Naive thymus-derived CD8-positive, alpha-beta T cell (primary cell): ENCODE results near the gene COG4. TPM values are rescaled to one million over a fixed set of nuclear protein-coding genes. Genes with fewer than 3 reads are reported as not detected.
"Not testable (repeated sequence)": the region's sequence is repeated elsewhere in the genome, so short reads cannot be mapped to it uniquely, and the experiment has no call there.

Source experiments
- ATAC-seq, 2 donors: fragments of 150-1000 bp; cut with Tn5 transposase in 1 of 2; sonication (Bioruptor Pico), chemical (Tn5 transposase) in 1 of 2; 1 replicate in 1 of 2; 2 replicates in 1 of 2; pipeline ENCODE4 v1.10.0; 2021; ENCODE audit warnings: mild to moderate bottlenecking in 2 of 2, moderate library complexity in 2 of 2
- POLR2A ChIA-PET: fragments of 350-600 bp; sonication (Branson Sonifier 250); formaldehyde crosslinking; loops from one replicate; lab custom pipeline; 2021; ENCODE audit warnings: antibody characterized with exemption; lab: Charles Lee
- DNase-seq, 10 donors: peaks; one replicate each; pipeline versions ENCODE4 v3.0.0 to v3.0.0-alpha.2; 2020 to 2022
- H3K27ac Mint-ChIP-seq, 10 donors: one replicate each; pipeline ENCODE4 v1.8.0; 2020 to 2022; ENCODE audit warnings: mild to moderate bottlenecking in 10 of 10, mixed read lengths in 10 of 10, moderate library complexity in 4 of 10, inconsistent platforms in 1 of 10
- H3K27me3 Mint-ChIP-seq, 5 donors: one replicate each; pipeline ENCODE4 v1.8.0; 2021 to 2022; ENCODE audit warnings: mixed read lengths in 5 of 5
- H3K36me3 Mint-ChIP-seq, 3 donors: one replicate each; pipeline ENCODE4 v1.8.0; 2020 to 2022; ENCODE audit warnings: mixed read lengths in 3 of 3, mild to moderate bottlenecking in 2 of 3, inconsistent platforms in 1 of 3
- H3K4me1 Mint-ChIP-seq, 4 donors: one replicate each; pipeline ENCODE4 v1.8.0; 2021 to 2022; ENCODE audit warnings: mixed read lengths in 4 of 4
- H3K4me3 Mint-ChIP-seq, 10 donors: one replicate each; pipeline ENCODE4 v1.8.0; 2020 to 2022; ENCODE audit warnings: mild to moderate bottlenecking in 10 of 10, mixed read lengths in 10 of 10, moderate library complexity in 6 of 10, inconsistent platforms in 1 of 10
- H3K9me3 Mint-ChIP-seq, 9 donors: one replicate each; pipeline ENCODE4 v1.8.0; 2020 to 2022; ENCODE audit warnings: mixed read lengths in 9 of 9, mild to moderate bottlenecking in 3 of 9, inconsistent platforms in 1 of 9, moderate library complexity in 1 of 9
- polyA plus RNA-seq, 3 donors: library from polyadenylated mRNA; unstranded; fragments of 300-500 nt; fragmentation: Illumina TruSeq; gene quantifications; one replicate each; pipeline ENCODE4 v1.2.3, GENCODE V29; 2021
- total RNA-seq, 8 experiments: library from RNA in 2 of 8; stranded (reverse) in 2 of 8; gene quantifications; one replicate each; pipeline ENCODE4 v1.2.3 and lab custom pipeline; 2021 to 2026

COG4 gene
- total and polyA plus RNA-seq, 5 experiments from 2014 or later: 52.4 to 58.6 (median 57.4) TPM

GRCh38 chr16:70524399-70524825, 1.1 kb upstream of the COG4 start:
- H3K27ac Mint-ChIP-seq: peak overlapping the region; percentile 96 to 100 (median 99)
- not testable (repeated sequence) for H3K27me3 Mint-ChIP-seq, H3K9me3 Mint-ChIP-seq
- DNase-seq: peak in 6 of 10 donors; percentile 10 to 44 (median 27)
- H3K36me3 Mint-ChIP-seq: peaks cover 10 to 41% (median 12%) of the 10 kb centered on the region in 3 donors
- peak; percentile 16 to 37 for ATAC-seq
- peaks cover 21 to 80% (median 67%) of the 10 kb centered on the region in 4 donors for H3K4me1 Mint-ChIP-seq
- POLR2A ChIA-PET: interaction anchor here (0.6 to 3.3 kb wide), 5 partner anchors 118 to 273 kb away, joined by 3 to 38 read pairs (median 4); partner anchors contain the start of genes DDX19A and EXOSC6
- peak overlapping the region; percentile 94 to 100 (median 98) for H3K4me3 Mint-ChIP-seq

- Mint-ChIP-seq H3K9me3 (no peaks in the 10 kb centered on the region), H3K4me3 (peak within 1 kb of the TSS; percentile 94 to 100 (median 98)), H3K4me1 (peaks cover 19 to 75% (median 62%) of the 10 kb centered on the region in 4 donors), H3K27me3 (no peaks in the 10 kb centered on the region), H3K36me3 (peaks cover 7 to 36% (median 7%) of the 10 kb centered on the region in 3 donors), H3K27ac (peak within 1 kb of the TSS; percentile 96 to 100 (median 99))
- POLR2A ChIA-PET: interaction anchor here (0.6 to 3.3 kb wide), 9 partner anchors 15 to 235 kb away, joined by 3 to 38 read pairs (median 5); partner anchors contain the start of genes AARS1 and DDX19A
- peak in 8 of 10 donors; percentile 57 to 95 (median 84) for DNase-seq
- ATAC-seq: peak; percentile 73 to 75
Observed at GRCh38 chr16:70523743-70524398, 517 bp upstream of the COG4 start, which contains the start of gene SF3B3. Gene SF3B3 (plus strand): TSS chr16:70523816. CDS start chr16:70526657, 2,841 bp downstream.

- peak overlapping the region; percentile 94 to 100 (median 98) for H3K4me3 Mint-ChIP-seq
- POLR2A ChIA-PET: interaction anchor here (1.0 to 3.3 kb wide), 6 partner anchors 14 to 234 kb away, joined by 3 to 38 read pairs (median 6); partner anchors contain the start of genes AARS1 and DDX19A
- peaks cover 7 to 29% (median 10%) of the 10 kb centered on the region in 3 donors for H3K36me3 Mint-ChIP-seq
- H3K4me1 Mint-ChIP-seq: peaks cover 19 to 64% (median 53%) of the 10 kb centered on the region in 4 donors
- peak in 1 of 10 donors; percentile 36 for DNase-seq
- peak overlapping the region; percentile 96 to 100 (median 99) for H3K27ac Mint-ChIP-seq
- H3K9me3 Mint-ChIP-seq: no peaks in the 10 kb centered on the region
- H3K27me3 Mint-ChIP-seq: no peaks in the 10 kb centered on the region
- no peak for ATAC-seq
Observed at GRCh38 chr16:70522216-70523075, 908 bp downstream of the COG4 start.

- H3K27ac Mint-ChIP-seq: peak overlapping the region in 6 of 10 donors; percentile 33 to 94 (median 70)
- peak overlapping the region in 7 of 10 donors; percentile 15 to 97 (median 70) for H3K4me3 Mint-ChIP-seq
- H3K36me3 Mint-ChIP-seq: peaks cover 6 to 31% (median 7%) of the 10 kb centered on the region in 3 donors
- no peaks in the 10 kb centered on the region for H3K27me3 Mint-ChIP-seq
- no peak for ATAC-seq
- POLR2A ChIA-PET: interaction anchor here (0.6 kb wide), 1 partner anchor 174 kb away, joined by 3 read pairs; the partner anchor contains the start of gene DDX19A
- DNase-seq: peak in 1 of 10 donors; percentile 10
- peaks cover 11 to 49% (median 39%) of the 10 kb centered on the region in 4 donors for H3K4me1 Mint-ChIP-seq
- H3K9me3 Mint-ChIP-seq: no peaks in the 10 kb centered on the region
Observed at GRCh38 chr16:70520612-70521297, 2.6 kb downstream of the COG4 start.

- H3K4me3 Mint-ChIP-seq: no peak overlapping the region
- H3K4me1 Mint-ChIP-seq: peaks cover 6 to 10% (median 9%) of the 10 kb centered on the region in 4 donors
- no peak overlapping the region for H3K27ac Mint-ChIP-seq
- H3K36me3 Mint-ChIP-seq: peaks cover 0 to 83% (median 14%) of the 10 kb centered on the region in 3 donors
- POLR2A ChIA-PET: no interaction called here
- DNase-seq (no peak), ATAC-seq (no peak)
- no peaks in the 10 kb centered on the region for H3K27me3 Mint-ChIP-seq
- H3K9me3 Mint-ChIP-seq: no peaks in the 10 kb centered on the region
Observed at GRCh38 chr16:70512456-70512855, 10.9 kb downstream of the COG4 start.

GRCh38 chr16:70511833-70512232, 11.5 kb downstream of the COG4 start:
- POLR2A ChIA-PET: interaction anchor here (0.7 kb wide), 1 partner anchor 104 kb away, joined by 3 read pairs; no protein-coding TSS in a partner anchor
- no peaks in the 10 kb centered on the region for H3K27me3 Mint-ChIP-seq
- no peak overlapping the region for H3K4me3 Mint-ChIP-seq
- H3K36me3 Mint-ChIP-seq: peaks cover 0 to 84% (median 14%) of the 10 kb centered on the region in 3 donors
- ATAC-seq (no peak), DNase-seq (no peak)
- peaks cover 6 to 10% (median 9%) of the 10 kb centered on the region in 4 donors for H3K4me1 Mint-ChIP-seq
- no peaks in the 10 kb centered on the region for H3K9me3 Mint-ChIP-seq
- no peak overlapping the region for H3K27ac Mint-ChIP-seq

GRCh38 chr16:70510216-70510615, 13.1 kb downstream of the COG4 start:
- Mint-ChIP-seq H3K4me3 (no peak overlapping the region), H3K27ac (peak overlapping the region in 2 of 10 donors; percentile 62 to 63), H3K4me1 (peaks cover 6 to 10% (median 9%) of the 10 kb centered on the region in 4 donors), H3K27me3 (no peaks in the 10 kb centered on the region), H3K36me3 (peaks cover 0 to 79% (median 9%) of the 10 kb centered on the region in 3 donors), H3K9me3 (no peaks in the 10 kb centered on the region)
- POLR2A ChIA-PET: interaction anchor here (0.5 kb wide), 1 partner anchor 113 kb away, joined by 3 read pairs; no protein-coding TSS in a partner anchor
- no peak for ATAC-seq
- no peak for DNase-seq

GRCh38 chr16:70508752-70509151, 14.6 kb downstream of the COG4 start:
- H3K9me3 Mint-ChIP-seq: no peaks in the 10 kb centered on the region
- peak in 2 of 10 donors; percentile 16 to 18 for DNase-seq
- H3K27me3 Mint-ChIP-seq: no peaks in the 10 kb centered on the region
- peak in 1 of 2 donors; percentile 44 for ATAC-seq
- H3K27ac Mint-ChIP-seq: peak overlapping the region in 8 of 10 donors; percentile 33 to 84 (median 66)
- H3K4me3 Mint-ChIP-seq: no peak overlapping the region
- POLR2A ChIA-PET: interaction anchor here (1.0 kb wide), 1 partner anchor 15 kb away, joined by 5 read pairs; the partner anchor contains the start of genes COG4 and SF3B3
- H3K36me3 Mint-ChIP-seq: peaks cover 0 to 70% (median 11%) of the 10 kb centered on the region in 3 donors
- H3K4me1 Mint-ChIP-seq: peaks cover 6 to 10% (median 9%) of the 10 kb centered on the region in 4 donors

- no peak for DNase-seq
- Mint-ChIP-seq H3K27ac (peak overlapping the region in 1 of 10 donors; percentile 44), H3K27me3 (no peaks in the 10 kb centered on the region), H3K4me3 (no peak overlapping the region), H3K9me3 (no peaks in the 10 kb centered on the region), H3K36me3 (peaks cover 11 to 82% (median 26%) of the 10 kb centered on the region in 3 donors), H3K4me1 (peaks cover 0 to 4% (median 0%) of the 10 kb centered on the region in 4 donors)
- POLR2A ChIA-PET: no interaction called here
- no peak for ATAC-seq
Observed at GRCh38 chr16:70496513-70496912, 26.8 kb downstream of the COG4 start.

- ATAC-seq: no peak
- Mint-ChIP-seq H3K27ac (peak overlapping the region in 2 of 10 donors; percentile 22 to 24), H3K9me3 (no peaks in the 10 kb centered on the region), H3K27me3 (no peaks in the 10 kb centered on the region), H3K4me1 (peaks cover 0 to 4% (median 0%) of the 10 kb centered on the region in 4 donors), H3K4me3 (no peak overlapping the region), H3K36me3 (peaks cover 11 to 81% (median 22%) of the 10 kb centered on the region in 3 donors)
- POLR2A ChIA-PET: no interaction called here
- DNase-seq: no peak
Observed at GRCh38 chr16:70495425-70496182, 27.8 kb downstream of the COG4 start.

GRCh38 chr16:70494777-70495176, 28.6 kb downstream of the COG4 start:
- peak overlapping the region in 1 of 10 donors; percentile 58 for H3K27ac Mint-ChIP-seq

More at GRCh38 chr16:70494777-70495176, 28.6 kb downstream of the COG4 start:
- H3K4me1 Mint-ChIP-seq: peaks cover 0 to 4% (median 0%) of the 10 kb centered on the region in 4 donors
- POLR2A ChIA-PET: no interaction called here
- H3K36me3 Mint-ChIP-seq: peaks cover 11 to 84% (median 22%) of the 10 kb centered on the region in 3 donors
- ATAC-seq: no peak
- no peaks in the 10 kb centered on the region for H3K9me3 Mint-ChIP-seq
- H3K4me3 Mint-ChIP-seq: no peak overlapping the region
- H3K27me3 Mint-ChIP-seq: no peaks in the 10 kb centered on the region
- DNase-seq: no peak
